OCI-LY1 (cell line): ENCODE data around the gene TPH2.

Experiments used
- EZH2 ChIP-seq: fragments of 200-600 bp; sonication (generic), shearing (Covaris generic); IDR thresholded peaks from 2 replicates; pipeline ENCODE4 v1.8.0; 2017; ENCODE audit warnings: borderline replicate concordance, mixed run types, mild to moderate bottlenecking, antibody characterized with exemption, low read length, moderate library complexity, mixed read lengths
- TF ChIP-seq, protein P1 (sequence below): fragments of 200-600 bp; sonication (generic), shearing (Covaris generic); IDR thresholded peaks from 2 replicates; pipeline ENCODE4 v1.5.1; 2017; ENCODE audit warnings: mild to moderate bottlenecking, antibody characterized with exemption, low read length, moderate library complexity, mixed read lengths

DNA sequence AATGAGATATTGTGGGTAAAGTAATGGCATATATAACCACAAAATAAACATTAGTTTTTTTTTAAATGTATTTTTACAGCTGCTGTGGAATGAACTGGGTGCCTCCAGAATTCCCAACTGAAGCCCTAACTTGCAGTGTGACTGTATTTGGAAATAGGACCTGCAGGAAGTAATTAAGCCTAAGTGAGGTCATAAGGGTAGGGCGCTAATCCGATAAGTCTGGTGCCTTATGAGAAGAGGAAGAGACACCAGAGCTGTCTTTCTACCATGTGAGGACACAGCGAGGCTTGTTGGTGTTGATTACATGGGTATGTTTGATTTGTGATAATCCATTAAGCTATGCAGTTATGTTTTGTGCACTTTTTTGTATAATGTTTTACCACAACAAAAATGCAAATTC, 136.8 kb downstream of the TPH2 start:
- TF ChIP-seq, protein P1, sequence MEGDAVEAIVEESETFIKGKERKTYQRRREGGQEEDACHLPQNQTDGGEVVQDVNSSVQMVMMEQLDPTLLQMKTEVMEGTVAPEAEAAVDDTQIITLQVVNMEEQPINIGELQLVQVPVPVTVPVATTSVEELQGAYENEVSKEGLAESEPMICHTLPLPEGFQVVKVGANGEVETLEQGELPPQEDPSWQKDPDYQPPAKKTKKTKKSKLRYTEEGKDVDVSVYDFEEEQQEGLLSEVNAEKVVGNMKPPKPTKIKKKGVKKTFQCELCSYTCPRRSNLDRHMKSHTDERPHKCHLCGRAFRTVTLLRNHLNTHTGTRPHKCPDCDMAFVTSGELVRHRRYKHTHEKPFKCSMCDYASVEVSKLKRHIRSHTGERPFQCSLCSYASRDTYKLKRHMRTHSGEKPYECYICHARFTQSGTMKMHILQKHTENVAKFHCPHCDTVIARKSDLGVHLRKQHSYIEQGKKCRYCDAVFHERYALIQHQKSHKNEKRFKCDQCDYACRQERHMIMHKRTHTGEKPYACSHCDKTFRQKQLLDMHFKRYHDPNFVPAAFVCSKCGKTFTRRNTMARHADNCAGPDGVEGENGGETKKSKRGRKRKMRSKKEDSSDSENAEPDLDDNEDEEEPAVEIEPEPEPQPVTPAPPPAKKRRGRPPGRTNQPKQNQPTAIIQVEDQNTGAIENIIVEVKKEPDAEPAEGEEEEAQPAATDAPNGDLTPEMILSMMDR, result no peak
- no peak for TF ChIP-seq EZH2
